Stomach (tissue), 19 donors: Measurements from ENCODE around the gene SERAC1. TPM values are rescaled to one million over a fixed set of nuclear protein-coding genes. Genes with fewer than 3 reads are reported as not detected.
"Not testable (repeated sequence)": the region's sequence is repeated elsewhere in the genome, so short reads cannot be mapped to it uniquely, and the experiment has no call there.

Experiments
- DNase-seq, 2 donors: peaks; one replicate each; pipeline versions ENCODE4 v3.0.0 to v3.0.0-alpha.2; 2013 to 2019
- H3K27ac ChIP-seq, 5 donors: fragments of 200-600 bp in 4 of 5; sonication (generic) in 4 of 5; one replicate each; pipeline ENCODE4 v1.5.1; 2013 to 2019; ENCODE audit warnings: mild to moderate bottlenecking in 1 of 5, moderate library complexity in 1 of 5
- H3K27me3 ChIP-seq, 3 donors: fragments of 200-600 bp; sonication (generic); one replicate each; pipeline ENCODE4 v1.5.1; 2017 to 2019; ENCODE audit warnings: mixed run types in 1 of 3
- H3K36me3 ChIP-seq, 4 donors: fragments of 200-600 bp; sonication (generic); 1 replicate in 3 of 4; 2 replicates in 1 of 4; pipeline ENCODE4 v1.5.1; 2016 to 2019
- H3K4me1 ChIP-seq, 4 donors: fragments of 200-600 bp; sonication (generic); one replicate each; pipeline ENCODE4 v1.5.1; 2016 to 2019
- H3K4me3 ChIP-seq, 4 donors: fragments of 200-600 bp; sonication (generic) in 3 of 4; one replicate each; pipeline ENCODE4 v1.5.1; 2016 to 2019; ENCODE audit warnings: mild to moderate bottlenecking in 1 of 4
- H3K9me3 ChIP-seq, 4 donors: fragments of 200-600 bp; sonication (generic); one replicate each; pipeline ENCODE4 v1.5.1; 2016 to 2019
- CTCF ChIP-seq, 7 experiments: fragments of 450-650 bp in 4 of 7; fragments of 200-600 bp in 3 of 7; sonication (generic) in 3 of 7; IDR thresholded peaks; one replicate each; pipeline ENCODE4 v1.5.1; 2016 to 2019; ENCODE audit warnings: antibody characterized with exemption in 7 of 7, control low read depth in 2 of 7, mild to moderate bottlenecking in 1 of 7
- EP300 ChIP-seq: sonication (generic); formaldehyde crosslinking; IDR thresholded peaks from one replicate; pipeline ENCODE4 v1.6.1; 2017; ENCODE audit warnings: antibody characterized with exemption
- POLR2A ChIP-seq, 4 donors: fragments of 450-650 bp; IDR thresholded peaks; one replicate each; pipeline ENCODE4 v1.6.1; 2016; ENCODE audit warnings: antibody characterized with exemption in 4 of 4, control low read depth in 2 of 4, mild to moderate bottlenecking in 1 of 4, moderate library complexity in 1 of 4
- POLR2AphosphoS5 ChIP-seq, 3 donors: sonication (generic); formaldehyde crosslinking; IDR thresholded peaks; one replicate each; pipeline ENCODE4 v1.6.1; 2016; ENCODE audit warnings: antibody characterized with exemption in 3 of 3
- WGBS, 5 donors: extraction: QIAGEN DNeasy Blood & Tissue Kit in 3 of 5; methylation state at CpG; one replicate each; pipeline versions ENCODE4 v1.1.5 to v1.1.7; 2013 to 2018; 5-methylcytosine and 5-hydroxymethylcytosine counted together
- intact Hi-C: fragments of 100-400 bp; cut with DNase I; formaldehyde crosslinking; loops from one replicate; pipeline ENCODE4 v1.15.1; 2023; ENCODE audit warnings: low total_unique reads
- long read RNA-seq, 10 donors: transcript quantifications; one replicate each; lab custom pipeline, GENCODE V29; 2026
- polyA plus RNA-seq, 3 donors: library from polyadenylated mRNA; stranded (reverse); fragments of 200-250 nt; gene quantifications; one replicate each; pipeline ENCODE4 v1.2.3, GENCODE V29; 2013
- total RNA-seq, 5 donors: library from RNA; depleted of rRNA; stranded (reverse); fragments of >200 nt; gene quantifications; one replicate each; pipeline versions ENCODE4 v1.1.0 to v1.2.3, GENCODE V29; 2014 to 2016
- donor health status: healthy with polysubstance abuse.
- donor health status: Bipolar disorder and iron deficiency.
- donor health status: healthy.

SERAC1 gene
- total RNA-seq: 10 to 100 TPM in 3 of 5 donors, 1 to 10 TPM in 1, under 1 TPM in 1; 0.58 to 27.2 (median 12.3) TPM
- 1 to 10 TPM; 4.0 to 4.6 (median 4.1) TPM for polyA plus RNA-seq
- long read RNA-seq, donor 1: 0 reads
- long read RNA-seq, donor 2, full-length matches to known transcripts: 3 of 93 reads
- long read RNA-seq, donor 2, partial matches to known transcripts: 35 of 93 reads
- long read RNA-seq, donor 2, other reads (novel, unspliced or antisense): 55 of 93 reads
- long read RNA-seq, donor 3: 0 reads
- long read RNA-seq, donor 4: 0 reads
- long read RNA-seq, donor 5: 0 reads
- long read RNA-seq, donor 6, partial matches to known transcripts: 55 of 205 reads
- long read RNA-seq, donor 6, other reads (novel, unspliced or antisense): 149 of 205 reads
- long read RNA-seq, donor 7: 0 reads
- long read RNA-seq, donor 8, partial matches to known transcripts: 0 of 3 reads
- long read RNA-seq, donor 8, other reads (novel, unspliced or antisense): 0 of 3 reads
- long read RNA-seq, donor 9, partial matches to known transcripts: 32 of 103 reads
- long read RNA-seq, donor 9, other reads (novel, unspliced or antisense): 71 of 103 reads
- long read RNA-seq, donor 10: 0 reads

GRCh38 chr6:158168040-158168289, at the start of gene SERAC1:
Gene SERAC1, minus strand, starts transcription at chr6:158168262. Its CDS starts 9,899 bp downstream, at chr6:158158363.
- Histone ChIP-seq H3K4me1 (peaks cover 0 to 42% (median 23%) of the 10 kb centered on the region in 4 donors), H3K27ac (peak within 1 kb of the TSS; percentile 90 to 99 (median 99)), H3K27me3 (no peaks in the 10 kb centered on the region), H3K4me3 (peak within 1 kb of the TSS; percentile 74 to 90 (median 86)), H3K36me3 (peaks cover 0 to 7% (median 2%) of the 10 kb centered on the region in 4 donors), H3K9me3 (no peaks in the 10 kb centered on the region)
- WGBS, 5 donors: 0 to 2% (median 1%) methylated on average over 12 to 29 of the region's 29 CpGs; no CpG with 5 or more reads in 1 of the 5 donors
- TF ChIP-seq POLR2A (IDR thresholded peaks at IDR 0.05): no peak
- TF ChIP-seq EP300: no peak
- no peak for TF ChIP-seq CTCF (IDR thresholded peaks at IDR 0.05)
- no peak for DNase-seq
- intact Hi-C loops: no loop called here

DNA sequence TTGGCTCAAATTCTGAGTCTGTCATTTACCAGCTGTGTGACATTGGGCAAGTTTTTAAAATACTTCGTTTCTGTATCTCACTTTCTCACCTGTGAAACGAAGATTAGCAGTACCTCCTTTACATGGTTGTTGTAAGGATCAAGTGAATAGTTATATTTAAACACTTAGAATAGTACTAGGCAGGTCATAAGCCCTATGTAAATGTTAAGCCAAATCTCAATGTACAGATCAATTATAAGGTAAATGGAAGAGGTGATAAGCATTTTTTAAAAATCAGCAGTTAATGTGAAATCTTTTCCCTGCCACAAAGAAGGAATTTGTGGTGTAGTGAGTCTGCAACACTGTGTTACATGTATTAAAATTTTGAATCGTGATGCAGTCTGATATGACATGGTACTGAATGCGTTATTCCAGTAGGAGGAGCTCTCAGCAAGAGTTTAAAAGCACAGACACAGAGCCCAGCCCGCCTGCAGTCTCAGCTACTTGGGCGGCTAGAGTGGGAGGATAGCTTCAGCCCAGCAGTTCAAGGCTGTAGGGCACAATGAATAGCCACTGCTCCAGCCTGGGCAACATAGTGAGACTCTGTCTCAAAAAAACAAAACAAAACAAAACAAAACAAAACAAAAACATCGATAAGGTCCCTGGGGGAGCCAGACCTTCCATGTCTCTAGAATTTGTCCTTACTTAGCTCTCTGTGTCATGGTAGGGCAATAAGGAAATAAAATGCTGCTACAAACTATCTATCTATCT, 46.0 kb upstream of the SERAC1 start:
- Histone ChIP-seq H3K4me1 (peaks cover 0 to 1% (median 0%) of the 10 kb centered on the region in 4 donors), H3K27me3 (no peaks in the 10 kb centered on the region), H3K9me3 (no peaks in the 10 kb centered on the region), H3K36me3 (no peaks in the 10 kb centered on the region), H3K27ac (no peak overlapping the region), H3K4me3 (no peak overlapping the region)
- peak; percentile 68 to 89 for DNase-seq
- TF ChIP-seq EP300: no peak
- TF ChIP-seq CTCF (IDR thresholded peaks at IDR 0.05): peak in 5 of 7 experiments; percentile 25 to 65 (median 54)
- 10 to 14% (median 13%) methylated on average over 7 of the region's 7 CpGs for WGBS, 5 donors
- intact Hi-C loops: loop anchor here (10.0 kb wide), 1 partner anchor 391 kb away; no protein-coding TSS in a partner anchor

DNA sequence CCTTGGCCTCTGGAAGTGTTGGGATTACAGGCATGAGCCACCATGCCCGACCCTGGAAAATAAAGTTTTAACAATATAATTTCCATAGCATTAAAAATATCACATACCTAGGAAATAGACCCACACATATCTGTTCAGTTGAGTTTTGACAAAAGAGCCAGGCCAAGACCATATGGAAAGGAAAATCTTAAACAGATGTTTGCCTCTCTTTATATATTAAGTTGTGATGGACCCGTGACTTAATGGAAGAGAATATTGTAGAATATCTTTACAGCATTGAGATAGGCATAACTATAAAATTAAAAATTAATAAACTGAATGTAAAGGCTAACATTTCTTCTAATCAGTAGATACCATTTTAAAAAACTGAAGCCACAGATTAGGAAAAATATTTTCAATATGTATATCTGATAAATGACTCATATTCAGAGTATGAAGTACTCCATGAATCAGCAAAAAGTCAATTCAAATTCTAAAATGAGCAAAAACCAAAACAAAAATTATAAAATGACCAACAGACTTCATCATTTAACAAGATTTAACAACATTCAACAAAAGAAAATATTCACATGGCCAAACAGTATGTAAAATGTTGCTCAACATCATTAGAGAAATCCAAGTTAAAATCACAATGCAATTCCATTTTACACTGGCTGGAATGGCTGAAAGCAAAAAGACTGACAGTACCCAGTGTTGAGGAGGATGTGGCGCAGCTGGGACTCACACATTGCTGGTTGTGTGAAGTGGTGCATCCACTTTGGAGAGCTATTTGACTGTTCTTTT, 43.4 kb upstream of the SERAC1 start:
- Histone ChIP-seq H3K4me1 (no peaks in the 10 kb centered on the region), H3K27ac (no peak overlapping the region), H3K9me3 (no peaks in the 10 kb centered on the region), H3K36me3 (no peaks in the 10 kb centered on the region), H3K27me3 (peaks cover 0 to 3% (median 0%) of the 10 kb centered on the region in 3 donors), H3K4me3 (no peak overlapping the region)
- intact Hi-C loops: loop anchor here (10.0 kb wide), 1 partner anchor 393 kb away; no protein-coding TSS in a partner anchor
- no peak for TF ChIP-seq CTCF (IDR thresholded peaks at IDR 0.05)
- no peak for TF ChIP-seq POLR2AphosphoS5 (IDR thresholded peaks at IDR 0.05)
- no peak for TF ChIP-seq POLR2A (IDR thresholded peaks at IDR 0.05)
- no peak for TF ChIP-seq EP300
- WGBS, 5 donors: 71 to 87% (median 78%) methylated on average over 3 of the region's 3 CpGs
- DNase-seq: no peak

DNA sequence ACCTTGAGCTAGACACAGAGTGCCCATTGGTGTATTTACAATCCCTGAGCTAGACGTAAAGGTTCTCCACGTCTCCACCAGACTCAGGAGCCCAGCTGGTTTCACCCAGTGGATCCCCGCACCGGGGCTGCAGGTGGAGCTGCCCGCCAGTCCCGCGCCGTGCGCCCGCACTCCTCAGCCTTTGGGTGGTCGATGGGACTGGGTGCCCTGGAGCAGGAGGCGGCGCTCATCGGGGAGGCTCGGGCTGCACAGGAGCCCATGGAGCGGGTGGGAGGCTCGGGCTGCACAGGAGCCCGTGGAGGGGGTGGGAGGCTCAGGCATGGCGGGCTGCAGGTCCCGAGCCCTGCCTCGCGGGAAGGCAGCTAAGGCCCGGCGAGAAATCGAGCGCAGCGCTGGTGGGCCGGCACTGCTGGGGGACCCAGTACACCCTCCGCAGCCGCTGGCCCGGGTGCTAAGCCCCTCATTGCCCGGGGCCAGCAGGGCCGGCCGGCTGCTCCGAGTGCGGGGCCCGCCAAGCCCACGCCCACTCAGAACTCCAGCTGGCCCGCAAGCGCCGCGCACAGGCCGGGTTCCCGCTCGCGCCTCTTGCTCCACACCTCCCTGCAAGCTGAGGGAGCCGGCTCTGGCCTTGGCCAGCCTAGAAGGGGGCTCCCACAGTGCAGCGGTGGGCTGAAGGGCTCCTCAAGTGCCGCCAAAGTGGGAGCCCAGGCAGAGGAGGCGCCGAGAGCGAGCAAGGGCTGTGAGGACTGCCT, 41.7 kb upstream of the SERAC1 start:
- intact Hi-C loops: loop anchor here (10.0 kb wide), 1 partner anchor 395 kb away; no protein-coding TSS in a partner anchor

GRCh38 chr6:158208226-158209030, 40.4 kb upstream of the SERAC1 start:
- H3K4me1 ChIP-seq, H3K9me3 ChIP-seq, H3K27ac ChIP-seq, H3K27me3 ChIP-seq, H3K4me3 ChIP-seq, intact Hi-C loops, H3K36me3 ChIP-seq, DNase-seq: not testable (repeated sequence)
- 83 to 96% (median 86%) methylated on average over 20 of the region's 20 CpGs for WGBS, 5 donors

More for the DNA sequence above, 41.7 kb upstream of the SERAC1 start:
- H3K4me3 ChIP-seq, H3K9me3 ChIP-seq, H3K27ac ChIP-seq, H3K36me3 ChIP-seq, H3K4me1 ChIP-seq, H3K27me3 ChIP-seq, DNase-seq: not testable (repeated sequence)
- 77 to 94% (median 93%) methylated on average over 15 to 51 of the region's 52 CpGs for WGBS, 5 donors
